ENCODE data around the gene TMEM245.

DNA sequence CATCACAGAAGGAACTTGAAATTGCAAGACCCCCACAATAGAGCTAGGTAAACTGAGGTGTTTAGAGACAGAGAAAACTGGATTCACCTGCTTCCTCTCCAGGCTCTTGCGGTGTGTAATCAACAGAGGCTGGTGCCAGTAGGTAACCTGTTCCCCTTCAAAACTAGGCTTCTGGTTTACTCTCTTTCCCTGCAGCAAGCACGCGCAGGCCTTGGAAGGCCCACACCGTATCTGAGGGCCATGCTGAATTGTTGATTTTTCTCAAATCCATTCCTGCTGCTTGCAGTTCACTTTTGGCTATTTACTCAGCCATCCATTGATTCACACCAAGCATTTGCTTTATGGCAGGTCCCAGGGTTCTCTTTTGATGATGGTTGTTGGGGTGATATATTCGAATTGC, 48.0 kb upstream of the TMEM245 start:
- TF ChIP-seq CTCF (IDR thresholded peaks at IDR 0.05; ENCODE audit: low read depth, low read length, poor library complexity, severe bottlenecking) (no peak), EZH2phosphoT487 (IDR thresholded peaks at IDR 0.05; ENCODE audit: borderline replicate concordance, low read length) (no peak)

Data from DOHH2 (cell line).